ENCODE measurements around the gene STYXL2.

Gene STYXL2

DNA sequence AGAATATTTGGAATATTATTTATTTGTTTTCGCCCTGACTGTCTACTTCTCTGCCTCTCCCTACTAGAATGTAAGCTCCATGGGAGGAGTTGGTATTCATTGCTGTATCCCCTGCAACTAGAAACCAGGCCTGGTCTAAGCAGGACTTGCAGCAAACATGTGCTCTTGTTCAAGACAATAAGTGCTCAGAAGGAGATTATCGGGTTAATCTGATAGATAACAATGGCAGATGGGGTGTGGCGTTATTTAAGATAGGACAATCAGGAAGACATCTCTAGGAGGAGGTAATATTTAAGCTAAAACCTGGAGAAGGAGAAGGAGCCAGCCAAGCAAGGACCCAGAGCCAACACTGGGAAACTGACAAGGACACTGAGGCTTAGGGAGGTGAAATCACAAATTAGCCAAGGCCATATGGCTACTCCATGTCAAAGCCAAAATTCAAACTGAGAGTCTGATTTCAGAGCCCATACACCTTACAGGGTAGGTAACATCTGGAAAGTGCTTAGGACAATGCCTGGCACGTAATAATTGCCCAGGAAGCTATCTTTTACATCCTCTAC lies 41.5 kb downstream of the STYXL2 start:
- no peak for DNase-seq (ENCODE audit: low read depth, low spot score)

DNA sequence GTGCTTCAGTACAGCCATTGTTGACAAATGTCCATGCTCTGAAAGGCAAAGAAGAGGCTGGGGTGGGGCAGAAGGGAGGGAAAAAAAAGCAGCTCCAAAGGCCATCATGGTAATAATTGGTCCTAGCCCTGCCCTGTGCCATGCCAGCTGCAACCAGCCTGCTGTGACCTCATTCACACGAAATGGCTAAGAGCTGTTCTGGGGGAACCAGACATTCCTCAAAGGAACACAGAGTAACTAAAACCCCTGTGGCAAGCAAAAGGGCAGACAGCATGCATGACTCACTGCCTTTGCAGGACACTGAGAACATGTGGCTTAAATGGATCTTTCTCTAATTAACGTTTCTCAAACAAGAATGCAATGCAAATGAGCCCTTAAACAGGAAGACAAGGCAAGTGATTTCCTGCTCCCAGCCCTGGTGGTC lies 42.3 kb downstream of the STYXL2 start:
- DNase-seq (ENCODE audit: low read depth, low spot score) = no peak

DNA sequence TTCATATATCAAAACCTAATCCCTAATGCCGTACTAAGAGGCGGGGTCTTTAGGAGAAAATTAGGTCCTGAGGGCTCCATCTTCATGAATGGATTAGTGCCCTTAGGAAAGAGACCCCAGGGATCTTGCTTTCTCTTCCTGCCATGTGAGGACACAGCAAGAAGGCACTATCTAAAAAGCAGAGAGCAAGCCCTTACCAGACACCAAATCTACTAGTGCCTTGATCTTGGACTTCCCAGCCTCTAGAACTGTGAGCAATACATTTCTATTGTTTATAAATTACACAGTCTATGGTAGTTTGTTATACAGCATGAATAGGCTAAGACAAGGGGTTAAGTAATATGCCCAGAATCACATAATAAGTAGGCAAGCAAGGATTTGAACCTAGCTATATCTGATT lies 42.9 kb downstream of the STYXL2 start:
- no peak for DNase-seq (ENCODE audit: low read depth, low spot score)

DNA sequence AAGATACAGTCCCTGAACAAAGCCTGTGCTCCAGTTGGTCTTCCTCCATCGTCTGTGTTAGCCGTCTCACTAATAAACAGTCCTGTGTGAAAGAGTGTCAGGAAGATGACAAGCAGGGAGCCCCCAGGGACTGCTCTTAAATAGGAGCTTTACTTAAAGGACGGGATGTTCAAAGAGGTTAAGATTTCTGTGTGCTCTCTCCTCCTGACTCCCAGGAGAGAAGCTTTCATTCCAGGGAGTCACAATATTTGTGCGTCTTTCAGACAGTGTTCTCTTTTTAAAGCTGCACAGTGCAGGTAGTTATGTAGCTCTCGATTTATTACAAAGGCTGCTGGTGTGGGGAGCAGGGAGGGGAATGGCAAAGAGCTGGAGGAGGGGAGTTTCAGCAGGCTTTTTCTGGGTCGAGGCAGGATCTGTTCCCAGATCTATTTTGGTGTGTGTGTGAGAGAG lies 43.5 kb downstream of the STYXL2 start:
- no peak for DNase-seq (ENCODE audit: low read depth, low spot score)

DNA sequence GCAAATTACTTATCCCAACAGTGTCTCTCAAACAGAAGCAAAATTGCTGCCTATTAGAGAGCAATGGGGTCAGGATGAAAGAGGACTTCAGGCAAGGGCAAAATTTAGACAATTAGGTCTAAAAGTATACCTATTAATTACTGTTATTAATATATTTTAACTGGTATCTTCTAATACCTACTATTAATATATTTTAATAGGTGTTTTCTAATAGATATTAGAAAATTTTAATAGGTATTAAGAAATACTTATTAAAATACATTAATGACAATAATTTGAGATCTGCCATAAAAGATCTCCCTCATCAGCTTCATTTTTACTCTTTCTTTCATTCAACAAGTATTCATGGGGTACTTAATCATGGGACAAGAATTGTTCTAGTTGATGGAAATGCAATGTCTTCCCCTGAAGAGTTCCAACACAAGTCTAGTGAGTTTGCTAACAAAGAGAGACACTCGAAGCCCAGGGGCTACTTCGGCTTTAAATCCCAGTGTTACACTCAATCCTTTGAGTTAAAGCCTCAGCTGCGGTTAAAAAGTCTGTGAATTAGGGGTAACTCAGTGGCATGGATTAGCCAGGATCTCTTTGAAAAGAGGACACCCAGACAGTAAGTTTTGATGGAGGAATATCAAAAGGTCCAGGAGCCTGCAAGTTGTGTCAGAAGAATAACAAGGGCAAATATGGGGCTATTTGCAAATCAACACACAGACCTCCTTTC lies 44.1 kb downstream of the STYXL2 start:
- no peak for DNase-seq (ENCODE audit: low read depth, low spot score)

DNA sequence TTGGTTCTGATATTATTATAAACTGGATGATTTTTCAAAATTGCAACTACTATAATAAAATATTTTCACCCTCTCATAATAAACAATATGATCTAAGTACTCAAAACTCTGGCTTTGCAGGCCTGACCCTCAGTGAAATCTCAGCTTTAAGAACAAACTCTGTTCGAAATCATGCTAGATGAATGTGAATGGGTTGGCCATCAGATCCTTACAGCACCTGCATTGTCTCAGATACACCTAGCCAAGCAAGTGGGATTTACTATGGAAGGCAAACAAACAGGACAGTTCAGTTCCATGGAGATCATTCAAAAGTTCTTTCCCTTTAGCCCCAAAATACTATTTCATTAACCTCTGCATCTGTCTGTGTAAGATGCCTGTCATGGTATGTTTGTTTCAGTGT lies 44.8 kb downstream of the STYXL2 start:
- DNase-seq (ENCODE audit: low read depth, low spot score) = no peak

DNA sequence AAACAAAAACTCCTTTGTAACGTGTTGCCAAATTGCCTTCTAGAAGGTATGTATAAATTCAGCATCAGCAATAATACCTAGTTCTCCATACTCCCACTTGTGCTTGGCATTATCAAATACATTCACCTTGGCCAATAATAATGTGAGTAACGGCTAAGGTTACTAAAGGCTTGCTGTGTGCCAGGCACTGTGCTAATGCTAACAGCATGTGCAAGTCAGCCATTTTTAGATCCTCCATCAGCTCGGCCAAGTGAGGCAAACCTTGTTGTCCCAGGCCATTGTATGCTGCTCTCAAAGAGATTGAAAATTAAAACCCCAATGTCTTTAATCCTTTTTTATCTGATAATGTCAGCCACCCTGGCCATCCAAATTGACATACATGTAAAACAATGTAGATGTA lies 48.1 kb downstream of the STYXL2 start:
- DNase-seq (ENCODE audit: low read depth, low spot score) = no peak

Data from brain pericyte (primary cell).